Measurements from ENCODE around the gene INPP5J.

DNA sequence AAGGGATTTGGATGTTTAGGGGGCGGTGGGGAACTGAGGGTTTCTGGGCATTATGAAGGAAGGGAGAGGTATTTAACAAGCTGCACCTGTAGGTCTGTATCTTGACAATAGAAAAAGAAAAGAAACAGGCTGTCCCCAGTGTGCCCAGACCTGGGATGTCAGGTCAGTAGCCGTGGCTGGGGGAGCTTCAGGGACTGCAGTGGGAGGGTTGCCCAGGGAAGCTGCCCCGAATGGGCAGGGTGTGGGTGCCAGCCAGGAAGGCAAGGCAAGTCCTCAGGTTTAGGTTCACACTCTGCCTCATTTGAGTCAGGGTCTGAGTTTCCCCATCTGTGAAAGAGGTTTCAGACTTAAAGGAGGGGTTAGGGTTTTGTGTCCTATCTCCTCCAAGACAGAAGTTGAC lies 1.5 kb downstream of the INPP5J start:
- TF ChIP-seq, protein P1, sequence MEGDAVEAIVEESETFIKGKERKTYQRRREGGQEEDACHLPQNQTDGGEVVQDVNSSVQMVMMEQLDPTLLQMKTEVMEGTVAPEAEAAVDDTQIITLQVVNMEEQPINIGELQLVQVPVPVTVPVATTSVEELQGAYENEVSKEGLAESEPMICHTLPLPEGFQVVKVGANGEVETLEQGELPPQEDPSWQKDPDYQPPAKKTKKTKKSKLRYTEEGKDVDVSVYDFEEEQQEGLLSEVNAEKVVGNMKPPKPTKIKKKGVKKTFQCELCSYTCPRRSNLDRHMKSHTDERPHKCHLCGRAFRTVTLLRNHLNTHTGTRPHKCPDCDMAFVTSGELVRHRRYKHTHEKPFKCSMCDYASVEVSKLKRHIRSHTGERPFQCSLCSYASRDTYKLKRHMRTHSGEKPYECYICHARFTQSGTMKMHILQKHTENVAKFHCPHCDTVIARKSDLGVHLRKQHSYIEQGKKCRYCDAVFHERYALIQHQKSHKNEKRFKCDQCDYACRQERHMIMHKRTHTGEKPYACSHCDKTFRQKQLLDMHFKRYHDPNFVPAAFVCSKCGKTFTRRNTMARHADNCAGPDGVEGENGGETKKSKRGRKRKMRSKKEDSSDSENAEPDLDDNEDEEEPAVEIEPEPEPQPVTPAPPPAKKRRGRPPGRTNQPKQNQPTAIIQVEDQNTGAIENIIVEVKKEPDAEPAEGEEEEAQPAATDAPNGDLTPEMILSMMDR (IDR thresholded peaks at IDR 0.05; ENCODE audit: insufficient read depth, low read length, poor library complexity, severe bottlenecking) = no peak
- no peak for TF ChIP-seq EZH2phosphoT487 (conservative IDR thresholded peaks at IDR 0.05; ENCODE audit: low read length)

Data from SU-DHL-6 (cell line).